Measurements from ENCODE around the gene TREML4. TPM values are rescaled to one million over a fixed set of nuclear protein-coding genes. Genes with fewer than 3 reads are reported as not detected.

The TREML4 gene
- total RNA-seq, 6 experiments from 2014 or later: 0.10 to 0.12 TPM; not detected in 4

- intact Hi-C loops (cut with DNase I): no loop called here
- 29% methylated on average over 3 of the region's 3 CpGs for WGBS (ENCODE audit: insufficient coverage, low coverage, low lambda C conversion rate, missing lambda C conversion rate)
- no peak overlapping the region for H3K4me3 ChIP-seq
- ATAC-seq: no peak
- no peak overlapping the region for H3K27ac ChIP-seq
- H3K36me3 ChIP-seq: no peaks in the 10 kb centered on the region
- TF ChIP-seq POLR2A (IDR thresholded peaks at IDR 0.05): no peak
- TF ChIP-seq CTCF (IDR thresholded peaks at IDR 0.05): no peak
- H3K9me3 ChIP-seq: no peaks in the 10 kb centered on the region
- no peak for DNase-seq
- no peaks in the 10 kb centered on the region for H3K27me3 ChIP-seq
- no peaks in the 10 kb centered on the region for H3K4me1 ChIP-seq
Observed at GRCh38 chr6:41252401-41253169, 24.4 kb downstream of the TREML4 start.

- Histone ChIP-seq H3K4me1 (no peaks in the 10 kb centered on the region), H3K9me3 (no peaks in the 10 kb centered on the region), H3K36me3 (no peaks in the 10 kb centered on the region), H3K27me3 (no peaks in the 10 kb centered on the region), H3K27ac (no peak overlapping the region), H3K4me3 (no peak overlapping the region)
- ATAC-seq (no peak), DNase-seq (no peak)
- no peak for TF ChIP-seq CTCF (IDR thresholded peaks at IDR 0.05)
- TF ChIP-seq POLR2A (IDR thresholded peaks at IDR 0.05): no peak
- intact Hi-C loops (cut with DNase I): no loop called here
Observed at GRCh38 chr6:41255110-41255509, 27.0 kb downstream of the TREML4 start.

DNA sequence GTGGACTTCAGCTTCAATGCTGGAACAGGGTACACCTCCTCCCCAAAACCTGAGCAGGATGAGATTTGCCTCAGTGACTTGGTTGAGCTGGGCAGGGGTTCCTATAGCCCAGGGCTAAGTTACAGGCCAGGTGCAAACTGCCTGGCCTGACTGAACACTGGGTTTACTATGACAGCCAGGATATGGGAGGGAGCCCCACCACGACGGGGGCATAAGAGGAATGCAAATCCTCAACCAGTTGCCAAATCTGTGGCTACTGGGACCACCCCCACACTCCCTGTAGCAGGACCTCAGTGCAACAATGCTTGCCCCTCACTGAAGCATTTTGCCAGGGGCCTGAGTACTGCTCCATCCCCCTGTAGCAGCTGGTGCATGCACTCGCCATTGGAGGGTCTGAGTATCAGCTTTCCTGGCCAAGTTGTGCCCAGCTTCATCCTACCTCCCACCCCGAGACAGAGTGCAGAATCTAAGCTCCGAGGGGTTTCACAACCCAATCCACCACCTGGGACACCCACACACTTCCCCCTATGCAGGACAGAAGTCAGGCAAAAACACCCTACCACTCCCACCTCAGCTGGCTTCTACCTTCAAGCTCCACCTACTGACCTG, 27.6 kb downstream of the TREML4 start:
- Histone ChIP-seq H3K27ac (no peak overlapping the region), H3K9me3 (no peaks in the 10 kb centered on the region), H3K4me3 (no peak overlapping the region), H3K36me3 (no peaks in the 10 kb centered on the region), H3K4me1 (no peaks in the 10 kb centered on the region), H3K27me3 (no peaks in the 10 kb centered on the region)
- 50% methylated on average over 2 of the region's 5 CpGs for WGBS (ENCODE audit: insufficient coverage, low coverage, low lambda C conversion rate, missing lambda C conversion rate)
- DNase-seq (no peak), ATAC-seq (no peak)
- intact Hi-C loops (cut with DNase I): no loop called here
- TF ChIP-seq POLR2A (IDR thresholded peaks at IDR 0.05) (no peak), CTCF (IDR thresholded peaks at IDR 0.05) (no peak)

DNA sequence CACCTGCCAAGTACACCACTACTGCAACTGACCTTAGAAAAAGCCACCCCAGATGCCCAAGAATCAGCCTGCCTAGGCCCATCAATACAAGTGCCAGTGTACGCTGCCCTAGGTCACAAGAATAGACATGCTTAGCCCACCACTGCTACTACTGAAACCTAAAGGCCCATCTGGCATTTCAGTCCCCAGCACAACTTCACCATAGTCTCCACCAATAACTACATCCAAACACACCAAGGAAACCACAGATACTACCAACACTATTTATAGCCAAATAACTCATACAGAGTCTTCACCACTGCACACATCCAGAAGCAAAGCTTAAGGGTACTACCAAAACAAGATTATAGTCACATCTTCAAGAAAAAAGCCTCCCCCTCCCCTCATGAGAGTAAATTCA, 28.2 kb downstream of the TREML4 start:
- intact Hi-C loops (cut with DNase I): no loop called here
- no peak for TF ChIP-seq CTCF (IDR thresholded peaks at IDR 0.05)
- TF ChIP-seq POLR2A (IDR thresholded peaks at IDR 0.05): no peak
- Histone ChIP-seq H3K27me3 (no peaks in the 10 kb centered on the region), H3K36me3 (no peaks in the 10 kb centered on the region), H3K4me3 (no peak overlapping the region), H3K4me1 (no peaks in the 10 kb centered on the region), H3K9me3 (no peaks in the 10 kb centered on the region), H3K27ac (no peak overlapping the region)
- WGBS (ENCODE audit: insufficient coverage, low coverage, low lambda C conversion rate, missing lambda C conversion rate): no CpG with 5 or more reads among the region's 1 CpG
- no peak for DNase-seq
- no peak for ATAC-seq
